Renal cortical epithelial cell (primary cell): ENCODE results near the gene OAS1. TPM values are rescaled to one million over a fixed set of nuclear protein-coding genes. Genes with fewer than 3 reads are reported as not detected.
"Not testable (repeated sequence)": the region's sequence is repeated elsewhere in the genome, so short reads cannot be mapped to it uniquely, and the experiment has no call there.

Source experiments
- DNase-seq: peaks from one replicate; pipeline ENCODE4 v3.0.0-alpha.2; 2011; ENCODE audit warnings: low read depth
- total RNA-seq: library from RNA; depleted of rRNA; stranded (reverse); fragments of >200 nt; gene quantifications from 2 replicates; pipeline ENCODE4 v1.2.3, GENCODE V29; 2014

OAS1 gene
- total RNA-seq, 1 donor from 2014 or later: 3.7 TPM

DNA sequence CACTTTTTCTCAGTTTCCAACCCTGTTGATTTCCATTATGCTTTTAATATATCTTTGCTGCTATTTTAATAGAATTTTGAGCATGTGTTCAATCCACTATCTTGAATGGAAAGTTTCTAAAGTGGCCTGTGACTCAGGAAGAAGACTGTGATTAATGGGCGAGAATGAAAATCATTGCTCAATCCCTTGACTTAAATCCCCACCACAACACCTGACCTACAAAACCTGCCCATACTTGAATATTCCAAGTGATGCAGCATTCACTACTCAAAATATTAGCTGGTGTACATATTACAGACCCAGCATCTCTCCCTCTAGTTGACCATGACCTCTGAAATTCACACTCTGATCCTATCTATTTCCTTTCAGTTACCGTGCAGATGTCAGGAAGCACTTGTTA lies 30.2 kb downstream of the OAS1 start:
- DNase-seq: peak; percentile 63

DNA sequence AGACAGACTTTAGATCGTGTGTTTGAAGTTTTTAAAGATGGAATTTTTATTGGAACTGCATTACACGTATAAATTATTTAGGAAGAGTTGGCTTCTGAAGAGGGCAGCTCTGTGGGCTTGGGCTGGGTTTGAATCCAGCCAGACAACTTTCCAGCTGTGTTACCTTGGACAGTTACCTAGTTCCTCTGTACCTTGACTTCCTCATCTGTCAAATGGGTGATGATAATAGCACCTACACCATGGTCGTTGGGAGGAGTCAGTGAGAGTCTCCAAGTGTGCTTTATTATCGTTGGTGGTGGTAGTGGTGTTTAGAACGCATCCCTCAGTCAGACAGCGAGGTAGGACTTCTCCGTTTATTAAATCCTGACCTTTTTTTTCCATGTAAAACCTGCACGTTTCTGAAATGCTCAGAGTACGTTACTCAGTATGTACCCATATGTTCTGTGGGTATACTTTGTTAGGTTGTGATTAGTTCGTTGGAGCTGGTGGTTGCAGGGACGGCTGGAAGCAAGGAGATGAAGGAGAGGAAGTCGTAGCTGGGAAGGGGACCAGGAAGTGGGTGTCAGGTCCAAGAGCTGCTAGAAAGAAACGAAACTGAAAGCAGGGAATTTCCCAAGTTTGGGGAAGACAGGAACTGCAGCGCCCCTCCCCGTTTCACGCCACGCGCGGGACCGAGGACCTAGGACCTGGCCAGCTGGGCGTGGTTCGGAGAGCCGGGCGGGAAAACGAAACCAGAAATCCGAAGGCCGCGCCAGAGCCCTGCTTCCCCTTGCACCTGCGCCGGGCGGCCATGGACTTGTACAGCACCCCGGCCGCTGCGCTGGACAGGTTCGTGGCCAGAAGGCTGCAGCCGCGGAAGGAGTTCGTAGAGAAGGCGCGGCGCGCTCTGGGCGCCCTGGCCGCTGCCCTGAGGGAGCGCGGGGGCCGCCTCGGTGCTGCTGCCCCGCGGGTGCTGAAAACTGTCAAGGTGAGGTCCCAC lies 31.3 kb downstream of the OAS1 start, which contains the start of gene OAS3:
OAS3 (plus strand) TSS at position 734 of the 979 bp plus-strand sequence; CDS start at position 791, 57 bp downstream.
- DNase-seq: peak; percentile 73

DNA sequence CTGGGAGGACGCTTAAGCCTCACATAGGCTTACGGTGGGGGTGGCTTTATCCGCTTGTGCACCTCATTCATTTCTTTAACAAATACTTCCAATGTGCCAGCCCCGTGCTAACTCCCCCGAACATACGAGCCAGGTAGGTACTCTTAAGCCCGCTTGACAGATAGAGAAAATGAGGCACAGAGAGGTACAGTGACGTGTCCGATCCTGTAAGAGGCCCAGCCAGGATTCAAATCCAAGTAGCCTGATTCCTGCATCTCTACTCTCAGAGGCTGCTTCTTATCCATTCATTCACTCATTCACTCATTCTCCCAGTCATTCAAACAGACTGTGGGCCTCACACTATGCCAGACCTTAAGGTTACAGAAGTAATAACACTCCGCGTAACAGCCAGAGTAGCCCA lies 32.0 kb downstream of the OAS1 start:
- DNase-seq: no peak

DNA sequence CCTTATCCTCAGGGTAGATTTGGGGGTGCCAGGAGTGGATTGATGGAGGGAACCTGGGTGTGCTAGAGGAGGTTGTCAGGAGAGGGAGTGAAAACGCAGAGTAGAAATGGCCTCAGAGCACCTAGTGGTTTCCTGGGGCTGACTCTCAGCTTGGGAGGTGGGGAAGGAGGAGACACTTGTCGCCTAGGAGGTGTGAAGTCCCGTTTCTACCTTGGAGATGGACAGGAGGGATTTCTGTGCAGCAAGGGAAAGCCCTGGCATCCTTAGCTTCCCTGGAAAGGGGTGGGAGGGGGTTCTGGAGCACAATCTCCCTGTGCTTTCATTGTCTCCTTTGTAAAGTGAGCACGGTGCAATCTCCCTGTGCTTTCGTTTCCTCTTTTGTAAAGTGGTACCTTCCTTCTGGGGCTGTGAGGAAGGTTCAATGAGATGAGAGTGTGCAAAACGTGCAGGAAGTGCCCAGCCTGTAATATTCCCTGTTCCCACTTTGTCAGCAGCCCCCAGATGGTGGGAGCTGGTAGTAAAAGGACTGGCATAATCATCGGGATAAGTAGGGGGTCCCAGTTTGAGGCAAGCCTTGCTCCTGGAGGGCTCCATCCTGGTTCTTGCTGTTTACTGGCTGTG lies 33.1 kb downstream of the OAS1 start:
- no peak for DNase-seq

DNA sequence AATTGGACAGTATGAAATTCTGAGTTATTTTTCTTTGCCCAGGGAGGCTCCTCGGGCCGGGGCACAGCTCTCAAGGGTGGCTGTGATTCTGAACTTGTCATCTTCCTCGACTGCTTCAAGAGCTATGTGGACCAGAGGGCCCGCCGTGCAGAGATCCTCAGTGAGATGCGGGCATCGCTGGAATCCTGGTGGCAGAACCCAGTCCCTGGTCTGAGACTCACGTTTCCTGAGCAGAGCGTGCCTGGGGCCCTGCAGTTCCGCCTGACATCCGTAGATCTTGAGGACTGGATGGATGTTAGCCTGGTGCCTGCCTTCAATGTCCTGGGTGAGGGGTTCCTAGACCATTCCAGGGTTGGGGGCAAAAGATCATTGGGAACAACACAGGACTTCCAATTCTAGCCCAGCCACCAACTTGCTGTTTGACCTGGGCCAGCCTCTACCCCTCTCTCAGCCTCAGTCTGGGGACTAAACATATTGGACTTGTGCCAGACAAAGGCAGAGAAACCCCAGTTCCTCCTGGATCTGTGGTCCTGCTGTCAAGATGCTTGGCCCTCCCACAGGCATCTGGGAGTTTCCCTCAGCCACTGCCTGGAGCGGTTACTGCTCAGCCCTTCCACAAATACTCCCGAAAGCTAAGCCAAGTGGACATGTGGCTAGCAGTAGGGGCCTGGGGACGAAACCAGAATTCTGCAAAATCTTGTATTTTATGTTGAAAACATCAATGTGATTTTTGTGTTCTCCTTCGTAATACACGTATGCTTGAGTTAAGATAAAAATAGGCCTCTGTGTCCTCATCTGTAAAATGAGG lies 35.0 kb downstream of the OAS1 start:
- DNase-seq: no peak

DNA sequence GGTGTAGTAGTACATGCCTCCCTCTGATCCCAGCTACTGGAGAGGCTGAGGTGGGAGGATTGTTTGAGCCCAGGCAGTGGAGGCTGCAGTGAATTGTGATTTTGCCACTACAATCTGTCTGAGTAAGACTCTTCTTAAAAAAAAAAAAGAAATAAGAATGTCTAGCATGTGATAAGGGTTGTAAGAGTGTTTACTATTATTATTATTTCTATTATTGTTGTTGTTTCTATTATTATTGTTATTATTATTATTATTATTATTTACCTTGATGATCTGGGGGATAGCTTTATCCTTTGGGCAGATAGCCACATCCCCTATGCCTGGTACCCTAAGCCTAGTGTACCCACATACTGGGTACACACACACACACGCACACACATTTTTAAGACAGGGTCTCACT lies 35.8 kb downstream of the OAS1 start:
- no peak for DNase-seq

DNA sequence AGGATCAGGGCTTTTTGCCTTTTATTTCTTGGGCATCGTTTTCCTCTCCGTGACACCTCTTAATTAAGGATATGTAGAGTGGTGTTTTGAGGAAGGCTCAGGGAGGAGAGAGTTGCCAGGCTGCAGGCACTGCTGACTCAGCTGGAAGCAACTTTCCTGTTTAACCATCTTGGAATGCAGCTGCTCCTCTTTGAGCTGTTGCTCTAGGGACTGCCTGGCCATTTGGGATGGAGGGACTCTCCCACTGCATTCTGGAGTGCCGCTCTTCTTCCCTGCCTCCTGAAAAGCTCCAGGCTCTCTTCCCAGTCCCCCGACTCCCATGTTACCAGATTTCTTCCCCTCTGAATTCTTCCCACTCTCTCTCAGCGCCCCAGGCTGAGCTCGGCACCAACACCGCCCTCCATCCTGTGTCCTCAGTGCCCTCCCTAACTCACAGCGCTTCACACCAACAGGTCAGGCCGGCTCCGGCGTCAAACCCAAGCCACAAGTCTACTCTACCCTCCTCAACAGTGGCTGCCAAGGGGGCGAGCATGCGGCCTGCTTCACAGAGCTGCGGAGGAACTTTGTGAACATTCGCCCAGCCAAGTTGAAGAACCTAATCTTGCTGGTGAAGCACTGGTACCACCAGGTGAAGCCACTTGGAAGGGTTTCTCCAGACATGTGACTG lies 37.4 kb downstream of the OAS1 start:
- DNase-seq: no peak

DNA sequence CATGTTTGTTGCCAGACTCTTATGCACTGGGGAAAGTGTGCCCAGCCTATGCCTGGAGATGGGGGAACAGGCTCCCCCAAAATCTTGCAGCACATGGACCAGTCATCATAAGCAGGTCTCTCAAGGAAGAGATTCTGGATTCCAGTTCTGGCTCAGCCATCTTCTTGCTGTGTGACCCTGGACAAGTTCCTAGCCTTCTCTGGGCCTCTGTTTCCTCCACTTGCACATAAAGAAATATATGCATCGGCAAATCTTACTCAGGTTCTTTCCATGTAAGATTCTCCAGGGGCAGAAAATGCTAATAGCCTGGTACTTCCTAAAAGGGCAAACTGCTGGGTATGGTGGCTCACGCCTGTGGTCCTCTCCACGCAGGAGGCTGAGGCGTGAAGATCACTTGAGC lies 38.8 kb downstream of the OAS1 start:
- no peak for DNase-seq

DNA sequence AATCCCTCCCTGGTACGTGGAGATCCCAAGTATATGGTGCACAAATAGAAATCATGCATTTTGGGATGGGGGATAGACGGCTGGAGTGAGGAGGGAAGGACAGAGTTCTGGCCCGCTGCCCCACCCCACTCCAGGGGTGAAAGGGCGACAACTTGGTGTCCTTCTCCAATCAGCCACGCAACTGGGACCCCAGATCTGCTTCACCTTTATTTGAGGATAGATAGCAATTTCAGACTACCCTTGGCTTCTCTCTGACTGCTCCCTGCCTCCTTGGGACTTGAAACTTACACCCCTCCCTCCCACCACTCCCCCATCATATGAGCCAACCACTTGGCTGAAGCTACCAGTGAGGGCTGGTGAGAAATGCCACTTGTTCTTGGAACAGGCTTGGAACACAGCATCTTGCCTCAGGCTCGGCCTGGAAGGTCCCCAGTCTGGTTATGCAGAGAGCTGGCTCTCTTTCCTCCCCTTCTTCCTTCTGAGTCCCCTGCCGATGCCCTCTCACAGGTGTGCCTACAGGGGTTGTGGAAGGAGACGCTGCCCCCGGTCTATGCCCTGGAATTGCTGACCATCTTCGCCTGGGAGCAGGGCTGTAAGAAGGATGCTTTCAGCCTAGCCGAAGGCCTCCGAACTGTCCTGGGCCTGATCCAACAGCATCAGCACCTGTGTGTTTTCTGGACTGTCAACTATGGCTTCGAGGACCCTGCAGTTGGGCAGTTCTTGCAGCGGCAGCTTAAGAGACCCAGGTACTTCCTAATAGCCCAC lies 39.7 kb downstream of the OAS1 start:
- DNase-seq: no peak

DNA sequence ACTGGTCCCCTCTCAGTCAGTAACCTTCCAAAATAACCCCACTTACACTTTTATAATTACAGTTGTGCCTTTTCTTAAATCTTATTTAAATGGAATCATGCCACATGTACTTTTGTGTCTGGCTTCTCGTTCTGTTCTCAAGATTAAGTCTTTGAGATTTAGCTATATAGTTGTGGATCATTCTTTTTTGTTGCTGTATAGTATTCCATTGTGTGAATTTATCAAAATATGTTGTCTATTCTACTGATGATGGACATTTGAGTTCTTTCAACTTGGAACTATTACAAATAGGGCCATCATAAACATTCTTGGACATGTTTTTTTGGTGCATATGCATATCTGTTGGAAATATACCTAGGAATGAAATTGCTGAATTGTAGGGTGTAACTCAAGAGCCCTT lies 40.6 kb downstream of the OAS1 start:
- no peak for DNase-seq

DNA sequence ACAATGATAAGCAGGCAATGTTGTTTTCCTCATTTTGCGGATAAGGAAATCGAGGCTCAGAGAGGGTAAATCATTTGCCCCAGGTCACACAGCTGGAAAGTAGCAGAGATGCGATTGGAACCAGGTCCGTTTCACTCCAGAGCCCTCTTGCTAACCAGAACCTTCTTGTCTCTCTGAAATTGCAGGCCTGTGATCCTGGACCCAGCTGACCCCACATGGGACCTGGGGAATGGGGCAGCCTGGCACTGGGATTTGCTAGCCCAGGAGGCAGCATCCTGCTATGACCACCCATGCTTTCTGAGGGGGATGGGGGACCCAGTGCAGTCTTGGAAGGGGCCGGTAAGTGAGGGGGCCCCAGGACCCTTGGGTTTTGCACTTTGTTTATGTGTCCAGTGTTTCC lies 41.0 kb downstream of the OAS1 start:
- DNase-seq: no peak

DNA sequence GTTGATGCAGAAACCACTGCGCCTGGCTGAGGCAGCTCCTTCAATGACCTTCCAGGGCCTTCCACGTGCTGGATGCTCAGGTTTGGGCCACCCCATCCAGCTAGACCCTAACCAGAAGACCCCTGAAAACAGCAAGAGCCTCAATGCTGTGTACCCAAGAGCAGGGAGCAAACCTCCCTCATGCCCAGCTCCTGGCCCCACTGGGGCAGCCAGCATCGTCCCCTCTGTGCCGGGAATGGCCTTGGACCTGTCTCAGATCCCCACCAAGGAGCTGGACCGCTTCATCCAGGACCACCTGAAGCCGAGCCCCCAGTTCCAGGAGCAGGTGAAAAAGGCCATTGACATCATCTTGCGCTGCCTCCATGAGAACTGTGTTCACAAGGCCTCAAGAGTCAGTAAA lies 42.0 kb downstream of the OAS1 start:
- DNase-seq: no peak

DNA sequence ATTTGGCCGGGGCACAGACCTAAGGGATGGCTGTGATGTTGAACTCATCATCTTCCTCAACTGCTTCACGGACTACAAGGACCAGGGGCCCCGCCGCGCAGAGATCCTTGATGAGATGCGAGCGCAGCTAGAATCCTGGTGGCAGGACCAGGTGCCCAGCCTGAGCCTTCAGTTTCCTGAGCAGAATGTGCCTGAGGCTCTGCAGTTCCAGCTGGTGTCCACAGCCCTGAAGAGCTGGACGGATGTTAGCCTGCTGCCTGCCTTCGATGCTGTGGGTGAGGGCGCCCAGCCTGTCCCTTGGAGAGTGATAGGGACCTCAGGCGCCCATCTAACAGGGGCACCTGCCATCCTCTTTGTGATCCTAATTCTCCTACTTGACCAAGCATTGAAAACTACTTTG lies 43.9 kb downstream of the OAS1 start:
- DNase-seq: no peak

DNA sequence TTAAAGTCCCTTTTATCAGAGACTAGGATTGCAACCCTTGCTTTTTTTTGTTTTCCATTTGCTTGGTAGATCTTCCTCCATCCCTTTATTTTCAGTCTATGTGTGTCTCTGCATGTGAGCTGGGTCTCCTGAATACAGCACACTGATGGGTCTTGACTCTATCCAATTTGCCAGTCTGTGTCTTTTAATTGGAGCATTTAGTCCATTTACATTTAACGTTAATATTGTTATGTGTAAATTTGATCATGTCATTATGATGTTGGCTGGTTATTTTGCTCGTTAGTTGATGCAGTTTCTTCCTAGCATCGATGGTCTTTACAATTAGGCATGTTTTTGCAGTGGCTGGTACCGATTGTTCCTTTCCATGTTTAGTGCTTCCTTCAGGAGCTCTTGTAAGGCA lies 50.4 kb downstream of the OAS1 start:
- DNase-seq: not testable (repeated sequence)

DNA sequence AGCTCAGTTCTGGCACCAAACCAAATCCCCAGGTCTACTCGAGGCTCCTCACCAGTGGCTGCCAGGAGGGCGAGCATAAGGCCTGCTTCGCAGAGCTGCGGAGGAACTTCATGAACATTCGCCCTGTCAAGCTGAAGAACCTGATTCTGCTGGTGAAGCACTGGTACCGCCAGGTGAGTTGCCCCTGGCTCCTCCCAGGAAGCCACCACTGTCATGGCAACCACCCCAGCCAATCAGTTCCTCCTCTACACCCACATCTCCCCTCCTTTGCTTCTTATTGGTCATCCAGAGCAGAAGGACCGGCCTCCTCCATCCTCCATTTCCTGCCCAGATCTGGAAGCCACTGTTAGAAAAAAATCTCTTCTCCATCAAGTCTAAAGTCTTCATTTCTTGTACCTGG lies 54.3 kb downstream of the OAS1 start:
- DNase-seq: no peak

DNA sequence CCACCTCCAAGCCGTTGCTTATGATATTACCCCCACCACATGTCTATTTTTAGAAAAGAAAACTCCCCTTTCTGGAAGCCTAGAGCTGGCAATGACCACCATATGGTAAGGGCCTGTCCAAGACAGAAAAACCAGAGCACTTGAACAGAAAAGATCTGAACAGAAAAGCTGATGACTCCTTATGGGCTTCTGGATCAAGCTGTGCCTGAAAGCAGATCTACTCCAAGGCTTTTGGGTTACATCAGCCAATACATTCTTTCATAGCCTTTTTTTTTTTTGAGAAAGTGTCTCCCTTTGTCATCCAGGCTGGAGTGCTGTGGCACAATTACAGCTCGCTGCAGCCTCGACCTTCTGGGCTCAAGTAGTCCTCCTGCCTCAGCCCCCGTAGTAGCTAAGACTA lies 54.8 kb downstream of the OAS1 start:
- DNase-seq: no peak

DNA sequence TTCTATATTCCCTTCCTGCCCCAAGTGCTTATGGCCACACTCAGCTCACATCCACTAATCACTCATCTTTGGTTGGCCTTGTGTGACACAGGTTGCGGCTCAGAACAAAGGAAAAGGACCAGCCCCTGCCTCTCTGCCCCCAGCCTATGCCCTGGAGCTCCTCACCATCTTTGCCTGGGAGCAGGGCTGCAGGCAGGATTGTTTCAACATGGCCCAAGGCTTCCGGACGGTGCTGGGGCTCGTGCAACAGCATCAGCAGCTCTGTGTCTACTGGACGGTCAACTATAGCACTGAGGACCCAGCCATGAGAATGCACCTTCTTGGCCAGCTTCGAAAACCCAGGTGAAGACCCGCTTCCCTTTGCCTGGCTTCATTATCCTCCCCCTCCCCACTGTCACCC lies 55.8 kb downstream of the OAS1 start:
- no peak for DNase-seq

DNA sequence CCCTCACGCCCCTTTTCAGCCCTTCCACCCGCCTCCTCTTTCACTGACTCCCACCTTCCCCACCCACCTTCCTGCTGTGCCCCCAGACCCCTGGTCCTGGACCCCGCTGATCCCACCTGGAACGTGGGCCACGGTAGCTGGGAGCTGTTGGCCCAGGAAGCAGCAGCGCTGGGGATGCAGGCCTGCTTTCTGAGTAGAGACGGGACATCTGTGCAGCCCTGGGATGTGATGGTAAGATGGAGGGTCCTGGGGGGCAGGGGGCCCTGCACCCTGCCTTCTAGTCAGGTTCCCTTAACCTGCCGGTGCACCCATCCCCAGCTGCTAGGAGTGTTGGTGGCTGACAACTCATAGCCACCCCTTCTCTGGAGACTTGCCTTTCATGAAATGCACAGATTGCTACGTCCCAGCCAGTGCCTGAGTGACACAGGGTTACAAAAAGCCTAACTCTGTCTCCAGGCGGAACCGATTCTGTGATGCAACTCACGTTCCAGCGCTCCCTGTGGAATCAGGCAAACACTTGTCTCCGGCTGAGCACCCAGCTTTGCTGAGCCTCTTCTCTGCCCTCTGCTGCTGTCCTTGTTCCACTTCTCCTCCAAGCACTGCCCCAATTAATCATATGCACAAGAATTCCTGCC lies 56.6 kb downstream of the OAS1 start:
- no peak for DNase-seq

DNA sequence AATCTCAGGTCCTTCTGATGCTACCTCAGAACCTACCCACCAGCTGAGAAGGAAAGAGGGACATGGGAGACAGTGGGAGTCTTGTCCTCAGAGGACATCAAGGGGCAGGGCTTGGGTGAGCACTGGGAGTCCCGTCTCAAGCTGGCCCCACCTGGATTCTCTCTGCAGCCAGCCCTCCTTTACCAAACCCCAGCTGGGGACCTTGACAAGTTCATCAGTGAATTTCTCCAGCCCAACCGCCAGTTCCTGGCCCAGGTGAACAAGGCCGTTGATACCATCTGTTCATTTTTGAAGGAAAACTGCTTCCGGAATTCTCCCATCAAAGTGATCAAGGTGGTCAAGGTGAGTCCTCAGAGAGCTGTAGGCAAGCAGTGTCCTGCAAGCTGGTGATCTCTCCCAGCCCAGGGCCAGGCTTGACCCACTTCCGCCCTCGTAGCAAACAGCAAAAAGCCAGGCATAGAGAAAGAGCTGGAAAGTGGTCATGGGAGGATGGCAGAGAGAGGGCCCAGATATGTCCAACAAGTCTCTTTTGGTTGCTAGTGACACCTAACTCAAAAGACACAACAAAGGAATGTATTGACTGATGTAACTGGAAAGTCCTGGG lies 57.4 kb downstream of the OAS1 start:
- no peak for DNase-seq

DNA sequence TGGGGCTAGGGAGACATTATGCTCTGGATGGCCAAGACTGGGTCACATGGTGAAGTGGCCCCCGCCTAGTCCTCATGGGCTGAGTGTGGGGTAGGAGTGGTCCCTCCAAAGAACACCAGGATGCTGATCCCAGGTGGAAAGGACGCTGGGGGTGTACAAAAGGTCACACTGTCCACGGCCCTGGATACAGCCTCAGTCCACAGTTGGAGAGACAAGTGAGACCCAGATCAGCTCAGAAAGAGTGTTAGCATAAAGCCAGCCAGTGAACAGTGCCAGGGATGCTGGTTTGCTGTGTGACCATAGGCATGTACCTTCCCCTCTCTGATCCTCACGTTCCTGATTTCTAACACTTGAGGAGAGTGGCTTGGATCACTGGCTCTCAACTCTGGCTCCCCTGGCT lies 58.2 kb downstream of the OAS1 start:
- no peak for DNase-seq
